ENCODE data around the gene CAPZB.

DNA sequence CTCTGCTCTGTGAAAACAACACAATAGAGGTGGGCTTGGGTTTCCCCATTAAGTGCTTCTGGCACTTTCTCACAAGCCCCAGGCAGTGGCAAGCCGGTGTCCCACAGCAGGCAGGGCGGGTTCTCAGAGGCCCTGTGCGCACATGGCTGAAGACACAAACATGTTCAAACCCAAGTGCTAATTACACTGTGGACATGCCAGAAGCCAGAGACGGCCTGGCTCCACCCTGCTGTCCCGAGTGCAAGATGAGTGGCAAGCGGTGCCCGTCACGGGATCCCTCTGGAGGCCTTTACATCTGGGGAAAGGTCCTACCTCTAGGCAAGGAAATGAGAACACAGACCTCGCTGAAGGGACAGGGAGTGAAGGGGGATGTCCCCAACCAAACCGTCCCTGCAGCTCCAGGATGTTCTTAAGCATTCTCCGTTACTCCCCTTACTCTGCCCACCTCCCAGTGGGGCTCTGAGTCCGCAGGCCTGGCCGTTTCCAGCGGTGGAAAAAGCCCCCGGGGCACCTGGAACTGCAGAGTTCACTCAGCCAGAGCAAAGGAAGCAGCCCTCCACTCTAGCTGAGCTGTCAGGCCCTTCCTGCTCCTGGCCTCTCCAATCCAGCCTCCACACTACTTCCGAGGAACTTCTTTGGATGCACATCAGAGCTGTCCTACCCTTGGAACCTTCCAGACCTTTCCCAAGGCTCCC is 115.8 kb downstream of the CAPZB start:
- TF ChIP-seq, protein P1, sequence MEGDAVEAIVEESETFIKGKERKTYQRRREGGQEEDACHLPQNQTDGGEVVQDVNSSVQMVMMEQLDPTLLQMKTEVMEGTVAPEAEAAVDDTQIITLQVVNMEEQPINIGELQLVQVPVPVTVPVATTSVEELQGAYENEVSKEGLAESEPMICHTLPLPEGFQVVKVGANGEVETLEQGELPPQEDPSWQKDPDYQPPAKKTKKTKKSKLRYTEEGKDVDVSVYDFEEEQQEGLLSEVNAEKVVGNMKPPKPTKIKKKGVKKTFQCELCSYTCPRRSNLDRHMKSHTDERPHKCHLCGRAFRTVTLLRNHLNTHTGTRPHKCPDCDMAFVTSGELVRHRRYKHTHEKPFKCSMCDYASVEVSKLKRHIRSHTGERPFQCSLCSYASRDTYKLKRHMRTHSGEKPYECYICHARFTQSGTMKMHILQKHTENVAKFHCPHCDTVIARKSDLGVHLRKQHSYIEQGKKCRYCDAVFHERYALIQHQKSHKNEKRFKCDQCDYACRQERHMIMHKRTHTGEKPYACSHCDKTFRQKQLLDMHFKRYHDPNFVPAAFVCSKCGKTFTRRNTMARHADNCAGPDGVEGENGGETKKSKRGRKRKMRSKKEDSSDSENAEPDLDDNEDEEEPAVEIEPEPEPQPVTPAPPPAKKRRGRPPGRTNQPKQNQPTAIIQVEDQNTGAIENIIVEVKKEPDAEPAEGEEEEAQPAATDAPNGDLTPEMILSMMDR (IDR thresholded peaks at IDR 0.05; ENCODE audit: low read length): no peak
- TF ChIP-seq EZH2 (IDR thresholded peaks at IDR 0.05; ENCODE audit: borderline replicate concordance, low read length): no peak

All from OCI-LY1 (cell line).